ENCODE data around the gene EZH2.

GRCh38 chr7:148821422-148821821 lies 62.7 kb downstream of the EZH2 start:
- TF ChIP-seq CTCF (IDR thresholded peaks at IDR 0.05) = no peak
- TF ChIP-seq POLR2A (IDR thresholded peaks at IDR 0.05) = no peak

Measured in ovary (tissue), 3 donors.